Activated gamma-delta T cell (primary cell): Measurements from ENCODE around the gene PPP2R3B.
A peak's percentile ranks its signal among the peaks of the same experiment; 100 is the strongest.

Source experiments
- DNase-seq: peaks from one replicate; lab custom pipeline; 2025; lab: John Stamatoyannopoulos, UW

PPP2R3B gene

GRCh38 chrX:370244-370962 lies 16.3 kb downstream of the PPP2R3B start:
- no peak for DNase-seq

GRCh38 chrX:369563-370101 lies 17.1 kb downstream of the PPP2R3B start:
- DNase-seq: no peak

GRCh38 chrX:368811-369562 lies 17.7 kb downstream of the PPP2R3B start:
- DNase-seq: no peak

GRCh38 chrX:367866-368265 lies 18.8 kb downstream of the PPP2R3B start:
- DNase-seq: no peak

- DNase-seq: no peak
Measured at GRCh38 chrX:367349-367748, 19.4 kb downstream of the PPP2R3B start.

- DNase-seq: no peak
Measured at GRCh38 chrX:363621-364375, 22.9 kb downstream of the PPP2R3B start.

- no peak for DNase-seq
Measured at GRCh38 chrX:362937-363620, 23.6 kb downstream of the PPP2R3B start.

- no peak for DNase-seq
Measured at GRCh38 chrX:362351-362750, 24.4 kb downstream of the PPP2R3B start.

- DNase-seq: no peak
Measured at GRCh38 chrX:361231-362145, 25.2 kb downstream of the PPP2R3B start.

- DNase-seq: no peak
Measured at GRCh38 chrX:360496-361150, 26.1 kb downstream of the PPP2R3B start.

- peak; percentile 10 for DNase-seq
Measured at GRCh38 chrX:358651-359143, 28.0 kb downstream of the PPP2R3B start.

GRCh38 chrX:357693-358471 lies 28.8 kb downstream of the PPP2R3B start:
- no peak for DNase-seq

- DNase-seq: no peak
Measured at GRCh38 chrX:357035-357692, 29.5 kb downstream of the PPP2R3B start.

GRCh38 chrX:356385-357034 lies 30.2 kb downstream of the PPP2R3B start:
- DNase-seq: no peak

- DNase-seq: no peak
Measured at GRCh38 chrX:355329-356050, 31.2 kb downstream of the PPP2R3B start.

GRCh38 chrX:353566-354535 lies 32.9 kb downstream of the PPP2R3B start:
- no peak for DNase-seq
